DND-41 (cell line): ENCODE measurements around the gene CTTNBP2NL.

Source experiments
- CTCF ChIP-seq: IDR thresholded peaks from 2 replicates; pipeline ENCODE4 v1.5.1; 2012; ENCODE audit warnings: borderline replicate concordance, low read length, moderate library complexity, mild to moderate bottlenecking; ENCODE audit not compliant: poor library complexity, severe bottlenecking; ENCODE audit errors: extremely low read depth
- EZH2 ChIP-seq: IDR thresholded peaks from 3 replicates; pipeline ENCODE4 v1.6.1; 2012; ENCODE audit warnings: borderline replicate concordance, low read depth, mild to moderate bottlenecking, moderate library complexity, low read length, inconsistent platforms; ENCODE audit not compliant: severe bottlenecking

GRCh38 chr1:112406771-112407170 lies 10.8 kb downstream of the CTTNBP2NL start:
- TF ChIP-seq CTCF (no peak), EZH2 (no peak)
